ENCODE results near the gene LRRC38. TPM values are rescaled to one million over a fixed set of nuclear protein-coding genes. Genes with fewer than 3 reads are reported as not detected.

Gene LRRC38
- total and polyA plus RNA-seq, 2 of the 13 experiments (the other 11 are each of a cell fraction or from before 2014, with no cell fraction given), result not detected

DNA sequence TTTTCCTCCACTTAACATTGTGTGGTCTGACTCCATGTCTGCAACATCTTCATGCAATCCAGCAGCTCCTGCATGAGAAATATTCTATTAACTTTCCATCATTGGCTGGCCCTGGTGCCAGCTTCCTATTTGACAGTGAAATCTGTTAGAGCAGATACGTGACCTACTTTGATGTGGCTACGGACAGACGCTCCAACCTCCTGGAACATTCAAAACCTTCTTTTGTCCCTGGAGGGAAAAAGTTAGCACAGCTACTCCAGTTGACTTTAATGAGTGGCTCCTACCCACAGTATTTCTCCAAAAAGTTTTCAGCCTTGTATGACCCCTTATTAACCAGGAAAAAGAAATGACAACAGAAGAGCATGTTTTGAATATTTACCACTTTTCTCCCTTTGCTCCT lies 81.6 kb downstream of the LRRC38 start:
- ATAC-seq (no peak), DNase-seq (ENCODE audit: low spot score) (no peak), FAIRE-seq (no peak)
- Histone ChIP-seq H3K4me3 (replicated peaks in 1 of 3; ENCODE audit: insufficient read depth in 1 of 3, low read depth in 2 of 3, low read length in 3 of 3) (no peak overlapping the region), H3K27ac (ENCODE audit: extremely low read length, insufficient read depth, low read length) (no peak overlapping the region), H3K36me3 (replicated peaks in 1 of 2; ENCODE audit: control insufficient read depth in 1 of 2, insufficient read depth in 2 of 2, low read length in 2 of 2) (no peaks in the 10 kb centered on the region), H2AFZ (ENCODE audit: low read length) (no peak overlapping the region), H3K79me2 (ENCODE audit: insufficient read depth, low read length) (no peaks in the 10 kb centered on the region), H4K20me1 (ENCODE audit: insufficient read depth, low read length) (no peaks in the 10 kb centered on the region), H3K9ac (ENCODE audit: insufficient read depth, low read depth, low read length) (no peak overlapping the region), H3K9me3 (ENCODE audit: low read length) (no peaks in the 10 kb centered on the region; the same call in 1 of the 2 replicates), H3K4me1 (ENCODE audit: insufficient read depth, low read length) (no peaks in the 10 kb centered on the region), H3K27me3 (ENCODE audit: control insufficient read depth in 1 of 2, insufficient read depth in 2 of 2, low read length in 2 of 2) (peaks cover 0 to 9% of the 10 kb centered on the region in 2 experiments; a peak in 2 of 5 replicates), H3K4me2 (ENCODE audit: low read depth, low read length) (no peak overlapping the region)
- ChIA-PET POLR2A (no interaction called here), CTCF (ENCODE audit: low intra/inter-chr PET ratio, low total read pairs) (no interaction called here)
- intact Hi-C loops (cut with micrococcal nuclease; ENCODE audit: unreplicated experiment) (no loop called here), in situ Hi-C loops (cut with HindIII; ENCODE audit: extremely low pct_ligation_motif_present, low pct_unique_long_range_greater_than_20kb) (no loop called here)
- 31% methylated on average over 3 of the region's 3 CpGs for WGBS (ENCODE audit: low lambda C conversion rate)
- no TSS peak for BruUV-seq (replicated peaks)
- TF ChIP-seq, protein P1, sequence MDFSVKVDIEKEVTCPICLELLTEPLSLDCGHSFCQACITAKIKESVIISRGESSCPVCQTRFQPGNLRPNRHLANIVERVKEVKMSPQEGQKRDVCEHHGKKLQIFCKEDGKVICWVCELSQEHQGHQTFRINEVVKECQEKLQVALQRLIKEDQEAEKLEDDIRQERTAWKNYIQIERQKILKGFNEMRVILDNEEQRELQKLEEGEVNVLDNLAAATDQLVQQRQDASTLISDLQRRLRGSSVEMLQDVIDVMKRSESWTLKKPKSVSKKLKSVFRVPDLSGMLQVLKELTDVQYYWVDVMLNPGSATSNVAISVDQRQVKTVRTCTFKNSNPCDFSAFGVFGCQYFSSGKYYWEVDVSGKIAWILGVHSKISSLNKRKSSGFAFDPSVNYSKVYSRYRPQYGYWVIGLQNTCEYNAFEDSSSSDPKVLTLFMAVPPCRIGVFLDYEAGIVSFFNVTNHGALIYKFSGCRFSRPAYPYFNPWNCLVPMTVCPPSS (IDR thresholded peaks at IDR 0.05), result no peak
- TF ChIP-seq RORA (CRISPR knock-in tag; IDR thresholded peaks at IDR 0.05), result no peak
- no peak for TF ChIP-seq MAFK (conservative IDR thresholded peaks at IDR 0.05 in 1 of 2, IDR thresholded peaks at IDR 0.05 in 1 of 2; ENCODE audit: low read length in 2 of 2)
- TF ChIP-seq ZSCAN21 (CRISPR knock-in tag; IDR thresholded peaks at IDR 0.05; ENCODE audit: borderline replicate concordance), result no peak
- TF ChIP-seq ZNF569 (CRISPR knock-in tag; IDR thresholded peaks at IDR 0.05; ENCODE audit: borderline replicate concordance), result no peak
- TF ChIP-seq ZFP36L2 (CRISPR knock-in tag; IDR thresholded peaks at IDR 0.05), result no peak
- TF ChIP-seq ZBTB21 (CRISPR knock-in tag; IDR thresholded peaks at IDR 0.05), result no peak
- no peak for TF ChIP-seq ASH2L (IDR thresholded peaks at IDR 0.05; ENCODE audit: insufficient read length, low read depth, low read length)
- TF ChIP-seq, protein P2, sequence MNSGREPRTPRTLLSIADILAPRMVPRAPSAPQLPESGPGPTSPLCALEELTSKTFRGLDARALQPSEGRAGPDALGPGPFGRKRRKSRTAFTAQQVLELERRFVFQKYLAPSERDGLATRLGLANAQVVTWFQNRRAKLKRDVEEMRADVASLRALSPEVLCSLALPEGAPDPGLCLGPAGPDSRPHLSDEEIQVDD (CRISPR knock-in tag; IDR thresholded peaks at IDR 0.05; ENCODE audit: borderline replicate concordance), result no peak
- TF ChIP-seq, protein P3, sequence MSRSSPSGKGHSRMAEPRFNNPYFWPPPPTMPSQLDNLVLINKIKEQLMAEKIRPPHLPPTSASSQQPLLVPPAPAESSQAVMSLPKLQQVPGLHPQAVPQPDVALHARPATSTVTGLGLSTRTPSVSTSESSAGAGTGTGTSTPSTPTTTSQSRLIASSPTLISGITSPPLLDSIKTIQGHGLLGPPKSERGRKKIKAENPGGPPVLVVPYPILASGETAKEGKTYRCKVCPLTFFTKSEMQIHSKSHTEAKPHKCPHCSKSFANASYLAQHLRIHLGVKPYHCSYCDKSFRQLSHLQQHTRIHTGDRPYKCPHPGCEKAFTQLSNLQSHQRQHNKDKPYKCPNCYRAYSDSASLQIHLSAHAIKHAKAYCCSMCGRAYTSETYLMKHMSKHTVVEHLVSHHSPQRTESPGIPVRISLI (CRISPR knock-in tag; IDR thresholded peaks at IDR 0.05; ENCODE audit: borderline replicate concordance), result no peak
- TF ChIP-seq ZNF747 (CRISPR knock-in tag; IDR thresholded peaks at IDR 0.05; ENCODE audit: borderline replicate concordance), result no peak
- TF ChIP-seq ZNF629 (CRISPR knock-in tag; conservative IDR thresholded peaks at IDR 0.05), result no peak
- TF ChIP-seq SATB2 (CRISPR knock-in tag; IDR thresholded peaks at IDR 0.05), result no peak
- TF ChIP-seq NFKBIZ (CRISPR knock-in tag; IDR thresholded peaks at IDR 0.05), result no peak
- TF ChIP-seq THAP11 (CRISPR knock-in tag; IDR thresholded peaks at IDR 0.05), result no peak
- TF ChIP-seq NR3C1 (CRISPR knock-in tag; IDR thresholded peaks at IDR 0.05), result no peak
- no peak for TF ChIP-seq CCDC6 (CRISPR knock-in tag; IDR thresholded peaks at IDR 0.05)
- TF ChIP-seq SOX5 (CRISPR knock-in tag; IDR thresholded peaks at IDR 0.05; ENCODE audit: borderline replicate concordance), result no peak
- TF ChIP-seq, protein P4, sequence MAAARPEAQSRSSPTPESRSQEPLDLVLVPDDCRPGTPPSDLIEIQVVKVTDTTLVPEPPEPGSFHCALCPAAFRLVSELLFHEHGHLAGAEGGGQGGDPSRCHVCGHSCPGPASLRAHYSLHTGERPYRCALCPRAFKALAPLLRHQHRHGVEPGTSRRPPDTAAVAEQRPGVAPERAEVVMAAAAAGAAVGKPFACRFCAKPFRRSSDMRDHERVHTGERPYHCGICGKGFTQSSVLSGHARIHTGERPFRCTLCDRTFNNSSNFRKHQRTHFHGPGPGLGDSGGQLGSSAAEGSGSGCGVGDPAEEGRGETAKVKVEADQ (CRISPR knock-in tag; IDR thresholded peaks at IDR 0.05; ENCODE audit: borderline replicate concordance), result no peak

Data from HepG2 (cell line).